NCI-H2029 (cell line): ENCODE measurements around the gene SOD3.

ENCODE experiments used
- DNase-seq: peaks from one replicate; lab custom pipeline; 2025; lab: John Stamatoyannopoulos, UW

Gene SOD3

DNA sequence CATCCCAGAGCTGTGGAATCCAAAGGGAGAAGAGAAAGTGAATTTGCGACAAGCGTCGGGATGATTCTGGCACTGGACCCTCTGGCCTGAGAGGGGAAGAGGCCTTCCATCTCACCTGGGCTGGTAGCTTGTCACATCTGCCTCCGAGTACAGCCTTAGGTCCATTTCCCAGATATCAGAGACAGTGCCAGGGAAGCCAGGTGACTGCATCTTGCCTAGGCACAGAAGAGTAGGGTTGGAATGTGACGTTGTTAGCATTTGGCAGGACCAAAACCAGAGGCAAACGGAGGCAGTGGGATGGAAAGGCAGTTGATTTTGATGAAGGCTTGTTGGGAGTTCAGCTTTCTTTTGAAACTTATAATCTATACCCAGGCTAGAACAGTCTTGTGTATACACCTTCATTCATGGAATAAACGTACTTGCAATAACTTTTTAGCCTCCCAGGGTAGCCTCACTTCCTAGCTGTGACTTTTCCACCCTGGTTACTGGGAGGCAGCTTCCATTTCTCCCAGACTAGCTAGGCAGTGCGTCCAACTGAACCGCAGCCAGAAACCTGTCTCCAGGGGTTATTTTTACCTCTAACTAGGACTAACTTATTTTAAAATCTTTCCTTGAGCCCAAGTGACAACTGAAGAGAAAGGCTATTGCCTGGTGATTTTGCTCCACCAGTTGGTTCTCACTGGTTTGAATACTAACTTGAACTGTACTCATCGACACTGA, 5.9 kb downstream of the SOD3 start:
- DNase-seq: no peak

DNA sequence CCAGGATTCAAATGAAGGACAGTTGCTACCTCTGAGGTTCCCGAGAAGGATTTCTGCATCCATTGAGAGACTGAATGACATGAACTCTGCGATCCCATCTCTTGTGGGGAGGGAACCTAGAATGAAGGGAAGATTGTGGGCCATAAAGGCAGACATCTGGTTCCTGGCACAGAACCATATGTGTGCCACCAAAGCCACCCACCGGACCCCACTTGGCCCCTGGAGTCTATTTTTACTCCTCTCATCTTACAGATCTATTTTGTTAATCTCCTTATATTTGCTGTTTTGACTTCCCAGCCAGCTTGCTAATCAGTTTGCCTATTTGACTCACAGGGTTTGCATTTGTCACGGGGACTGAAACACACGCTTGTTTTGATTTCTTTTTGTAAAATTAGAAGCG, 7.3 kb downstream of the SOD3 start:
- DNase-seq: no peak

DNA sequence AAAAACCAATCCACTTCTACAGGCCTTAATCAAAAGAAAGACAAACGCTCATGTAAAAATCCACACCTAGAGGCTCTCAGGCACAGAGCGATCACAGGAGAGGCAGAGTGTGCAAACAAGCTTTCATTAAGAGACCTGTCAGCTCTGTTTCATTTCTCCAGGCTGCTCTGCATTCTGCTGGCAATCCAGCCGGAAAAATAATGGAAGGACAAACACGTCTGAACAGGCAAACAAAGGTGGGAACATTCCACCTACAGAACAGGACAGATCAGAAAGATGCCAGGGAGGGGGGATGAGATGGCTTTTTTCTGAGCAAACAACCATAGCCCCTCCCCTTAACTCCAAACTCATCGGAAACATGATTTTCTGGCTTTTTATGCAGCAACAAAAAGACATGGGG, 9.7 kb downstream of the SOD3 start:
- no peak for DNase-seq

DNA sequence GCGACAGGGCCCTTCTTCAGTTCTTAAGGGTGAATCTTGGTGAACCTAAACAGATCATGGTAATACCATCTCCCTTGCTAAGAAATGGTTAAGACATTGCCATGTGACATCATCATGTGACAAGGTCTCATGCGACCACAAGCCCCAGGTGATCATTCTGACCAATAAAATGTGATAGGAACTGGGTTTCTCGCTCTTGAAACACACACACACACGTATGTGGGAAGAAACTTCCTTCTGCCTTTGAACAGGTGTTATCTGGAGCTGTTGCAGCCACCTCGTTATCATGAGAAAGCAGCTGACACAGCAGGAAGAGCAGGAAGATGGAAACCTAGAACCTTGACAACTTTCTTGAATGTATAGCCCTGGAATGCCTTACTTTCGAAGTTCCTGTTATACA, 10.2 kb downstream of the SOD3 start:
- DNase-seq: no peak

DNA sequence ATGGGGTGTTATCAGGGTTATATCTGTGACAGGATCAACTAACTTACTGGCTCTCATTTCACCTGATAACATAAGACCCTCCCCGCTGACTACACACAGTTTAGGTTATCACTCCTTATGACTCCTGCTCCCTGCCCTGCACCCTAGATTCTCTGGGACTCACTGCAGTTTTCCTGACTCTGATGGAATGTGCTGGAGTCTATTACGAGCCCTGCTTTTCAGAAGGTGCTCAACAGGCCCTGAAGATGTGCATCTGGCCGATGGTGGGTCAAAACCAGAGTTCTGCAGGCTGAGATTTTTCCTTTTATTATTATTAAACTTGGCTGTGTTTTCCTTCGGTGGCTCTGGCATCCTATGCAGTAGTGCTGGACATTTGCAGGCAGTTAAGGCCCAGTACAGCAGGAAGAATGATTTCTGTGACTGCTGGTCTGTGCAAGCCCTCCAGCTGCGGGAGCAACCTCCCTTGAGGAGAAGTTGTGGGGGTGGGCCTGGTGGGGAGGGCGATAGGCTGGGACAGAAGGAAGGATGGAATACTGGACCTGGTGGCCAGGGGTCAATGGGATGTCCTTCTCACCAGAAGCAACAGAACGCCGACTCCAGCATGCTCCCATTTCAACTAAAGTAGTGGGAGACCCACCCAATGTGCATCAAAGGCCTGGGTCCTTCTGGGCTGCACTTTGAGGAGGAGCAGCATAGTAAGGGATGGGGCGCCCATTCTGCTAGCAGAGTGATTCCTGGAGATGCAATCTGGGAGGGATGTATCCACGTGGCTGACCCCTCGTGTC, 11.0 kb downstream of the SOD3 start:
- DNase-seq: no peak

- no peak for DNase-seq
These were observed 12.2 kb downstream of the SOD3 start for GRCh38 chr4:24807611-24808010.

GRCh38 chr4:24808261-24808660, 12.9 kb downstream of the SOD3 start:
- DNase-seq: no peak

DNA sequence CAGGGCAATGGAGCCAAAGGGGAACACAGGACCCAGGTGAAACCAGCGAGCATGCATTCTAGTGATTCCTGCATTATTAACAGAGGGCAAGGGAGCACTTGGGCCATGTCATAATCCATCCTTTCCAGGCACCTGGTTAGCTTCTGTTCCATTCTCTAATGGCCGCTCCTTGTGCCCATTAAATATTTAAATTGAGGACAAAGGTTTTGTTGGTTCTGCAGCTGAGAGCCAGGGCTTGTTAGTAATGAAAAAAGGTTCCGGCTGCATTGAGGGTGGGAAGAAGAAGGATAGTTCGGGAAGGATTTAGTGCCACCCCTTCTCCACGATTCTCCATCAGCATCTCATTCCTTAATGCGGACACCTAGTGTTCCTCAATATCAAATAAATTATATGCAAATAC, 13.6 kb downstream of the SOD3 start:
- no peak for DNase-seq

DNA sequence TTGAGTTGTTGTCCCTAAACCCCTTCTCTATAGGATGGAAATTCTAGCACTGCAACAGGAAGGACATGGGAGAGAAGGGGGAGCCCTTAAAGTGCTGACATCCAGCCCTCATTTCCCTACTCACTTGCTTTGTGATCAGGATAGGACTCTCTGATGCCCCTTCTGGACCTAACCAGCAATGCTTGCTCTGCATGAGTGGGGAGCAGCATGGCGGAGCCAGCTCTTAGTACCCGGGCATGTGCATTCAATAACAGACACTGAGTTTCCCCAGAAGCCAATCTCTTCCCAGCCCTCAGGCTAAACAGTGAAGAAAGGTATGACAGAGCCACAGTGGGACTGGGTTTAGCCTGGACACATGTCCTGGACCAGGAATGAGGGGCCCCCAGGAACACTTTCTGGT, 14.0 kb downstream of the SOD3 start:
- no peak for DNase-seq

DNA sequence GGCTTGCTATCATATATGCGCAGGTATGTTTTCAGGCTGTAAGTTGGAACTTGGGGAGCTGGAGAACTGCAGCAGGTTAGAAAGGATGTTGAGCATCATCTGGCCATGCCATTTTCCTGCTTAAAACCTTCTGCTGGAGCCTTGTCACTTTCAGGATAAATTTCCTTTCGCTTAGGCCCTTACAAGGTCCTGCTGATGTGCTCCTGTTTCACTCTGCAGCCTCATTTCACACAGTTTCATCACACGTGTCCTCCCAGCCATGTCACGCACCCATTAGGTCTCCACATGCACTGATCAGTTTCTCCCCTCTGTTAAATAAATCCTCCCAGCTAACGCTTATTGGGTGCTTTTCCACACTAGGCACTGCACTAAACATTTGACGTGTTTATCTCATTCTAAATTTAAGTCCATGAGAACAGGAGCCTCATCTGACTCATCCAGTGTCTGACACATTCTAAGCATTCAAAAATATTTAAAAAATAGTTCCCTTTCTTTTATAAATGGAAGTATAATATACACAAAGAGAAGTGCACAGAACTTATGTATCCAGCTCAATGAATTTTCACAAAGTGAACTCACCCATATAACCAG, 14.5 kb downstream of the SOD3 start:
- no peak for DNase-seq

DNA sequence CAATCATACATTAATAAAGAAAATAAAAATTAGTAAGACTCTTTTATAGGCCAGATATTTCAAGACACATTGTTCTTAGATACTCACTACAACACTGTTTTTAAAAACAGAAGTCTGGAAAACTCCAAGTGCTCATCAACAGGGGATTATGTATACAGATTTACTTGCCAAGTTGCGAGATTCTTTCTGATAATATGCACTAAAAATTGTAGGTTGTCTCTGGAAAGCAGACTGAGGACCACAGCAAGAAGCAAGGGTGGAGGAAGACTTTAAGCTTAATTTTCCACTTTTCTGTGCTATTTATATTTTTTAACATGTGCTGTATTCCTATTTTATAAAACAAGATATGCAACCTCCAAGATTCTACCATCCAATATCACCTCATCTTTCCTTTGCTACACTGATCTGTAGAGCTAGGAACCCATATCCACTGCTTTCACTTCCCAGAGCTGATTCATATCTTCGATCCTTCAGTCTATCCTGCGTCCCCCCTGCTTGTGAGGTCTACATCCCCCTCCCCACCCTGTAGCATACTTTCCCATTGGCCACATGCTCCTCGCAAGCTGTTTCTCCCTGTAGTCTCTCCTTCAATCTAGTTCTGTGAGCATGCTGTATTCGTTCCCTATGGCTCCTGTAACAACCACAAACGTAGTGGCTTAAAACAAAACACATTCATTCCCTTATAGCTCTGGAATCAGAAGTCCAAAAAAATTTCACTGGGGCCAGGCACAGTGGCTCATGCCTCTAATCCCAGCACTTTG, 15.7 kb downstream of the SOD3 start:
- no peak for DNase-seq

GRCh38 chr4:24813732-24814131, 18.4 kb downstream of the SOD3 start:
- no peak for DNase-seq

DNA sequence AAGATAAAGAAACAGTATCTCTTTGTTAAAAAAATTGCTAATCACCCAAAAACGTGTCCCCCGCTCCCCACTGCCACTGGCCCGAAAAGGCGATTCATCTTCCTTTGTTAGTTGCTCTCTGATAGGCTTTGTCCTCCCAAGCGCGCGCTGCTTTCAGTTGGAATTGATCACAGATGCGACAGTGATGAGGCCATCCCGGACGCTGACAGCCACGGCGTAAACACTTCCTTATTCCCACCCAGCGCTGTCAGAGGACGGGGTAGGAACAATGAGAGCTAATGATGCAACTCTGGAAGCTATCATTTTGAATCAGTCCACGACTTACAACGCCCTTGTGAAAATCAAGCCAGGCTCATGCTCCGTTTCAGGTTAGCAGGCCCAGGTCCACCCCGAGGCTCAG, 21.4 kb downstream of the SOD3 start:
- DNase-seq: no peak

DNA sequence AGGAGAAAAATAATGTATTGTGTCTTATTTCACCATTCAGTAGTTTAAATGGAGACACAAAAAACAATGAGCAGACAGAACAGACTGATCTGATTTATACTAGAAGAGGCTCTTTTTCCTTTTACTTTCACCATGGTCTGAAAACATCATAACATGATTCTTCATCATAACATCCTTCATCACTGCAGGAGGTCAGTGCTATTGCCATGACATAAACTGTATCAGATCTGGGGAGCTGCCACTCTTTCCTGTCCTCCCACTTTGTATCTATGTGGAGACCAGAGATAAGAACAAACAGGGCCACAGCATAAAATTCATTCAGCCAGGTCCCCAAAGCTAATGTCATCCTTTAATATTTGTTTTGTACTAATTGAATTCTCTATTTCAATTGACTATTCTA, 25.2 kb downstream of the SOD3 start:
- no peak for DNase-seq

GRCh38 chr4:24824720-24825119, 29.3 kb downstream of the SOD3 start:
- DNase-seq: no peak

DNA sequence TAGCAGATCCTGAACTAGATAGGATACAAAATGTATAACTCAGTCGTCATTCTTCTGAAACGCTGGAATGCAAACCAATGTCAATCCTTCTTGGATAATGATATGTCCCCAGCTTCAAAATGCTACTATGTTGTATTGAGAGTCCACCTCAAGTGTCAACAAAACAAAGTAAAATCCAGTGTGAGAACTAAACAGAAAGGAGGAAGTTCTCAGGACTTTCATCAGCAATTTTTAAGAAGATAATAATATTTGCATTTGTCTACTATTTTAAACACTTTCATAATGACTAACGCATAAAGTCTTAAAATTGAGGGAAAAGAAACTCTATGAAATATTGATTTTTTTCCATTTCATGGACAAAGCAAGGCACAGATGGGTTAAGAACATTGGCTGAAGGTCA, 36.3 kb downstream of the SOD3 start:
- no peak for DNase-seq

GRCh38 chr4:24835696-24836095, 40.3 kb downstream of the SOD3 start:
- no peak for DNase-seq

DNA sequence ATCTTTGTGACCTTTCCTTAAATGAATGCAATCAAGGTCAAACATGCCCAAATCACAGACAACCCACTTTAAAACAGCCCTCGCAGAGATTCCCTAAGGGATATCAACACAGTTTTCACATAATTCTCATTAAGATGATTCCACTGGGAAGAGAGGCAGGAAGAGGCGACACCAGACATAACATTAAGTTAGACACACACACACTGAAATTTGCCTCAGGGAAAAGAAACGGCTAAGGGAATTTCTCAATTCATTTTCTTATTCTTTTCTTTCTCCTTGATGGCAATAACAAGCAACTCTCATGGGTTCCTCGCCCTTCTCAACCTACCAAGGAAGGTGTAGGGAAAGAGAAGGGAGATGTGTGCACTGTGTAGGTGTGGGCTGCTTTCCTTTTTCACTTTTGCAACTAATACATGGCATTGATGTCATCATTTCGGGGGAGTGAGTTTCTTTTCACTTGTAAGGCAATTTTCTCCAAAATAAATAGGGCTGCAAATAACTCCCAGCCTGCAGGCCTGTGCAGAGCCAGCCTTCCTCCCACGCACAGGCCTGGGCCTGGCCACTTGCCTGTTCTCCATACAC, 41.4 kb downstream of the SOD3 start:
- no peak for DNase-seq

DNA sequence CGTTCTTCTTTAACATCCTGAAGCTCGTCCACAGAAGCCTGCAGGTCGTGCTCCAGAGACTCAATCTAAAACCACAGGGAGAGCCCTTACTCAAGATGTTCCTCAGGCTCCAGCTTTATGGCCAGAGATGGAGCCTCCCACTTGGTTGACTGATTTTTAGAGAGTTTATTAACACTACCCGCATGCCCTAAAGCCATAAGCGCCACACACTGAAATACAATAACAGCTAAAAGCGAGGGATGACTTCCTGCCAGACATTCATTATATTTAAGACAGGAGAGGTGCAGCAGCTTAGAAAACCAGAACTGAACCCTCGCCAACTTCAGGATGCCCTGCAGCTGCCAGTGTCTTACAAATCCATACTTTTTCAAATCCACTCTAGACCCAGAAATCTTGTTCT, 42.0 kb downstream of the SOD3 start:
- no peak for DNase-seq

- DNase-seq: no peak
These were observed 42.4 kb downstream of the SOD3 start for GRCh38 chr4:24837781-24838180.

- DNase-seq: no peak
These were observed 45.0 kb downstream of the SOD3 start for GRCh38 chr4:24840362-24840761.

- DNase-seq: no peak
These were observed 45.6 kb downstream of the SOD3 start for GRCh38 chr4:24840826-24841543.
